ENCODE results near the gene BNC2. TPM values are rescaled to one million over a fixed set of nuclear protein-coding genes. Genes with fewer than 3 reads are reported as not detected.

Gene BNC2
- total RNA-seq, 1 experiment from 2014 or later, result 11.7 TPM

DNA sequence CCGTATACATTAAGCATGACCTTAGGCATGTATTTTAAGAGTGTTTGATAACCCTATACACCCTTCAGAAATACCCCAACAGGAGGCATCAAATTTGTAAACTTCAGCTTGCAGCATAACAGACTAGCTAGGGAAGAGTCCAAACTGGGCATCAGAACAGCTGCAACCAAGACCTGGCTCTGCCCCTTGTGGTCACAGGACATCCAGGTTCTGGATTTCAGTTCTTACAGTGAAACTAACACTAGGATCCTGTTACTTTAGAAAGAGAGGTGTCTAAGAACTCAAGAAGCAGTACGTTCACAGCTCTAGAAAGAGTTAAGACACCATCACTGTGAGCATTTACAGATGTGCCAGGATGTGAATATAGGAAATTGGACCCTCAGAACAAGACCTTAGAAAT lies 229.8 kb downstream of the BNC2 start:
- peak; percentile 6 for DNase-seq
- no peak overlapping the region for H3K27ac ChIP-seq (ENCODE audit: low read length)
- no peaks in the 10 kb centered on the region for H3K36me3 ChIP-seq (ENCODE audit: low read depth, low read length)
- no TSS peak for BruUV-seq (replicated peaks)
- 0 out of 2 replicates have a peak, but pooled peaks have one; percentile 31 for ATAC-seq
- H2AFZ ChIP-seq (ENCODE audit: low read length), result no peak overlapping the region
- H3K9me2 ChIP-seq (replicated peaks; ENCODE audit: low read length), result no peaks in the 10 kb centered on the region
- intact Hi-C loops (cut with micrococcal nuclease), result no loop called here
- no peaks in the 10 kb centered on the region for H4K20me1 ChIP-seq (ENCODE audit: low read length)
- H3K4me1 ChIP-seq (ENCODE audit: insufficient read depth, low read length), result no peaks in the 10 kb centered on the region
- H3K9me3 ChIP-seq (ENCODE audit: low read length), result no peaks in the 10 kb centered on the region
- no peak for TF ChIP-seq EZH2phosphoT487 (IDR thresholded peaks at IDR 0.05; ENCODE audit: borderline replicate concordance, low read length)
- TF ChIP-seq, protein P1, sequence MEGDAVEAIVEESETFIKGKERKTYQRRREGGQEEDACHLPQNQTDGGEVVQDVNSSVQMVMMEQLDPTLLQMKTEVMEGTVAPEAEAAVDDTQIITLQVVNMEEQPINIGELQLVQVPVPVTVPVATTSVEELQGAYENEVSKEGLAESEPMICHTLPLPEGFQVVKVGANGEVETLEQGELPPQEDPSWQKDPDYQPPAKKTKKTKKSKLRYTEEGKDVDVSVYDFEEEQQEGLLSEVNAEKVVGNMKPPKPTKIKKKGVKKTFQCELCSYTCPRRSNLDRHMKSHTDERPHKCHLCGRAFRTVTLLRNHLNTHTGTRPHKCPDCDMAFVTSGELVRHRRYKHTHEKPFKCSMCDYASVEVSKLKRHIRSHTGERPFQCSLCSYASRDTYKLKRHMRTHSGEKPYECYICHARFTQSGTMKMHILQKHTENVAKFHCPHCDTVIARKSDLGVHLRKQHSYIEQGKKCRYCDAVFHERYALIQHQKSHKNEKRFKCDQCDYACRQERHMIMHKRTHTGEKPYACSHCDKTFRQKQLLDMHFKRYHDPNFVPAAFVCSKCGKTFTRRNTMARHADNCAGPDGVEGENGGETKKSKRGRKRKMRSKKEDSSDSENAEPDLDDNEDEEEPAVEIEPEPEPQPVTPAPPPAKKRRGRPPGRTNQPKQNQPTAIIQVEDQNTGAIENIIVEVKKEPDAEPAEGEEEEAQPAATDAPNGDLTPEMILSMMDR (conservative IDR thresholded peaks at IDR 0.05; ENCODE audit: low read depth, low read length), result peak; percentile 43
- ChIA-PET CTCF (no interaction called here), POLR2A (ENCODE audit: unreplicated experiment) (no interaction called here)
- no peaks in the 10 kb centered on the region for H3F3A ChIP-seq (ENCODE audit: low read length, unreplicated experiment)
- no peaks in the 10 kb centered on the region for H3K27me3 ChIP-seq (ENCODE audit: low read length)
- H3K4me2 ChIP-seq (ENCODE audit: low read length), result no peak overlapping the region
- H3K79me2 ChIP-seq (ENCODE audit: low read length), result peaks cover 4% of the 10 kb centered on the region; the same call in 1 of the 2 replicates
- H3K4me3 ChIP-seq (ENCODE audit: low read length), result no peak overlapping the region
- no peak overlapping the region for H3K9ac ChIP-seq (ENCODE audit: low read length)

DNA sequence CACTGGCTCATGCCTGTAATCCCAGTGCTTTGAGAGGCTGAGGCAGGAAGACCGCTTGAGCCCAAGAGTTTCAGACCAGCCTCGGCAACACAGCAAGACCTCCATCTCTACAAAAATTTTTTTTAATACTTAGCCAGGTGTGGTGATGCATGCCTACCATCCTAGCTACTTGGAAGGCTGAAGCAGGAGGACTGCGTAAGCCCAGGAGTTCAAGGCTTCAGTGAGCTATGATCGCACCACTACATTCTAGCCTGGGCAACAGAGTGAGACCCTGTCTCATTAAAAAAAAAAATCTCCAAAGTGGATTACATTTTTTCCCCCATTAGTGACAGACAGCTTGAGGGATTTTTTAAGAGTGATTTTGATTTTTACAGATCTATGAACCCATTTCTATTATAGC lies 230.8 kb downstream of the BNC2 start:
- H3K9me3 ChIP-seq (ENCODE audit: low read length), result no peaks in the 10 kb centered on the region
- no peaks in the 10 kb centered on the region for H4K20me1 ChIP-seq (ENCODE audit: low read length)
- no peaks in the 10 kb centered on the region for H3K27me3 ChIP-seq (ENCODE audit: low read length)
- no peaks in the 10 kb centered on the region for H3F3A ChIP-seq (ENCODE audit: low read length, unreplicated experiment)
- H3K27ac ChIP-seq (ENCODE audit: low read length), result no peak overlapping the region
- H3K4me1 ChIP-seq (ENCODE audit: insufficient read depth, low read length), result no peaks in the 10 kb centered on the region
- ChIA-PET CTCF (no interaction called here), POLR2A (ENCODE audit: unreplicated experiment) (no interaction called here)
- H3K79me2 ChIP-seq (ENCODE audit: low read length), result peaks cover 4% of the 10 kb centered on the region; the same call in 1 of the 2 replicates
- no peak overlapping the region for H3K9ac ChIP-seq (ENCODE audit: low read length)
- H3K4me3 ChIP-seq (ENCODE audit: low read length), result no peak overlapping the region
- no peak overlapping the region for H2AFZ ChIP-seq (ENCODE audit: low read length)
- H3K4me2 ChIP-seq (ENCODE audit: low read length), result no peak overlapping the region
- DNase-seq (no peak), ATAC-seq (no peak)
- TF ChIP-seq EZH2phosphoT487 (IDR thresholded peaks at IDR 0.05; ENCODE audit: borderline replicate concordance, low read length), result no peak
- TF ChIP-seq, protein P1 (conservative IDR thresholded peaks at IDR 0.05; ENCODE audit: low read depth, low read length), result no peak
- no peak for TF ChIP-seq EZH2 (IDR thresholded peaks at IDR 0.05; ENCODE audit: low read length, unreplicated experiment)
- no peaks in the 10 kb centered on the region for H3K9me2 ChIP-seq (replicated peaks; ENCODE audit: low read length)
- H3K36me3 ChIP-seq (ENCODE audit: low read depth, low read length), result no peaks in the 10 kb centered on the region
- no TSS peak for BruUV-seq (replicated peaks)
- intact Hi-C loops (cut with micrococcal nuclease), result no loop called here

DNA sequence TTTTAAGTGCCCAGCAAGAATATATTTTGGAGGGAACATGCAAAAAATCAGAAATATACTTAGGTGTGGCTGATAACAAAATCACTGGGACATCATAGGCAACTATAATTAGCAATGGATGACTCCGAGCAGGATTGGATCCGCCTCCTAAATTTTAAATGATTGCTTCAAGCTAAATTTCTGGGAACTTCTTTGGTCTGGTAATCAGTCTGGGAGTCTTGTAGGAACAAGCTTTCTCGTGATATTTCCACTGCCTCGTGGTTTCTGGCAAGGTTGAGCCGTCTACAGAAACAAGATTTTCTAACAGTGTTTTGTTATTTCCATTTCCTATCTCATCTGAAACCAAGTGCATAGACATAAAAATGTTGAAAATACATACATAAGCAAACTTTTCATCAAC lies 232.6 kb downstream of the BNC2 start:
- TF ChIP-seq, protein P1 (conservative IDR thresholded peaks at IDR 0.05; ENCODE audit: low read depth, low read length), result no peak
- TF ChIP-seq EZH2phosphoT487 (IDR thresholded peaks at IDR 0.05; ENCODE audit: borderline replicate concordance, low read length) (no peak), EZH2 (IDR thresholded peaks at IDR 0.05; ENCODE audit: low read length, unreplicated experiment) (no peak)
- Histone ChIP-seq H3K4me2 (ENCODE audit: low read length) (no peak overlapping the region), H3K9me2 (replicated peaks; ENCODE audit: low read length) (no peaks in the 10 kb centered on the region), H3F3A (ENCODE audit: low read length, unreplicated experiment) (no peaks in the 10 kb centered on the region), H3K27ac (ENCODE audit: low read length) (no peak overlapping the region), H3K79me2 (ENCODE audit: low read length) (peaks cover 4% of the 10 kb centered on the region; the same call in 1 of the 2 replicates), H3K9ac (ENCODE audit: low read length) (no peak overlapping the region), H3K4me1 (ENCODE audit: insufficient read depth, low read length) (no peaks in the 10 kb centered on the region), H3K36me3 (ENCODE audit: low read depth, low read length) (no peaks in the 10 kb centered on the region), H2AFZ (ENCODE audit: low read length) (no peak overlapping the region), H3K9me3 (ENCODE audit: low read length) (no peaks in the 10 kb centered on the region), H3K4me3 (ENCODE audit: low read length) (no peak overlapping the region), H3K27me3 (ENCODE audit: low read length) (no peaks in the 10 kb centered on the region), H4K20me1 (ENCODE audit: low read length) (no peaks in the 10 kb centered on the region)
- no peak for DNase-seq
- intact Hi-C loops (cut with micrococcal nuclease), result no loop called here
- BruUV-seq (replicated peaks), result no TSS peak
- POLR2A ChIA-PET (ENCODE audit: unreplicated experiment), result no interaction called here
- CTCF ChIA-PET, result no interaction called here
- no peak for ATAC-seq
